ENCODE data around the gene TNNC1. TPM values are rescaled to one million over a fixed set of nuclear protein-coding genes. Genes with fewer than 3 reads are reported as not detected.

The TNNC1 gene
- polyA plus RNA-seq, 1 donor from 2014 or later = 2.2 TPM

- TF ChIP-seq CTCF (IDR thresholded peaks at IDR 0.05; ENCODE audit: poor library complexity, severe bottlenecking) = no peak
- no peak for TF ChIP-seq TAF1 (IDR thresholded peaks at IDR 0.05; ENCODE audit: low read depth)
- no peak for TF ChIP-seq EZH2 (IDR thresholded peaks at IDR 0.05; ENCODE audit: borderline replicate concordance, insufficient read depth, low read length, poor library complexity, severe bottlenecking)
- no peak for TF ChIP-seq RAD21 (conservative IDR thresholded peaks at IDR 0.05)
- TF ChIP-seq POLR2AphosphoS5 (IDR thresholded peaks at IDR 0.05) = no peak
Measured at GRCh38 chr3:52402706-52403270, 51.1 kb downstream of the TNNC1 start (continued).

GRCh38 chr3:52402101-52402521, 51.7 kb downstream of the TNNC1 start:
- H3K9me3 ChIP-seq (ENCODE audit: low read length) = no peaks in the 10 kb centered on the region
- H3K9ac ChIP-seq (ENCODE audit: low read length) = no peak overlapping the region
- no peak overlapping the region for H3K4me3 ChIP-seq (ENCODE audit: low read length)
- H3K27ac ChIP-seq (ENCODE audit: low read length) = no peak overlapping the region
- H3K27me3 ChIP-seq (ENCODE audit: insufficient read depth, low read depth, low read length) = no peaks in the 10 kb centered on the region
- no peaks in the 10 kb centered on the region for H3F3A ChIP-seq (ENCODE audit: insufficient read depth, low read length, poor library complexity, severe bottlenecking)
- no peaks in the 10 kb centered on the region for H3K79me2 ChIP-seq (replicated peaks; ENCODE audit: insufficient read depth, low read length)
- no peak overlapping the region for H2AFZ ChIP-seq (ENCODE audit: low read depth, low read length)
- H3K36me3 ChIP-seq (ENCODE audit: insufficient read depth, low read length) = peaks cover 7% of the 10 kb centered on the region
- TF ChIP-seq CTCF (IDR thresholded peaks at IDR 0.05; ENCODE audit: poor library complexity, severe bottlenecking) (no peak), RAD21 (conservative IDR thresholded peaks at IDR 0.05) (no peak), EP300 (conservative IDR thresholded peaks at IDR 0.05; ENCODE audit: poor library complexity, severe bottlenecking) (no peak), EZH2 (IDR thresholded peaks at IDR 0.05; ENCODE audit: borderline replicate concordance, insufficient read depth, low read length, poor library complexity, severe bottlenecking) (no peak), REST (IDR thresholded peaks at IDR 0.05; ENCODE audit: borderline replicate concordance) (no peak), MXI1 (conservative IDR thresholded peaks at IDR 0.05; ENCODE audit: poor library complexity, severe bottlenecking) (no peak), TAF1 (IDR thresholded peaks at IDR 0.05; ENCODE audit: low read depth) (no peak), SMC3 (conservative IDR thresholded peaks at IDR 0.05; ENCODE audit: poor library complexity) (no peak), POLR2AphosphoS5 (IDR thresholded peaks at IDR 0.05) (no peak)
- no peaks in the 10 kb centered on the region for H4K20me1 ChIP-seq (ENCODE audit: insufficient read depth)
- no peak overlapping the region for H3K4me2 ChIP-seq (ENCODE audit: low read length)
- H3K9me2 ChIP-seq (ENCODE audit: insufficient read depth, low read length) = no peaks in the 10 kb centered on the region

All from neural cell (in vitro differentiated cells).